A549 treated with AZD9567 at 1 μM for 4 hours (cell line): ENCODE results near the gene PPIC. TPM values are rescaled to one million over a fixed set of nuclear protein-coding genes. Genes with fewer than 3 reads are reported as not detected.

Experiments used
- total RNA-seq: library from RNA; stranded (reverse); fragments of 200-300 nt; extraction: Qiagen RNA extraction; gene quantifications from 5 replicates; pipeline ENCODE4 v1.2.3, GENCODE V29; 2022; ENCODE audit not compliant: insufficient read depth

Gene PPIC
- 16.4 to 19.1 TPM (median 17.8 TPM) in 5 replicates for total RNA-seq

GRCh38 chr5:123036391-123037103, at the start of gene PPIC:
TSS of gene PPIC (minus strand) at chr5:123036725. CDS start at chr5:123036625, 100 bp downstream.

Other genes with a start within 250 kb of the PPIC start
- 20.1 to 32.4 TPM (median 24.0 TPM) in 5 replicates for gene SNX24, start 191.1 kb downstream of the PPIC start, total RNA-seq
- gene PRDM6, start 52.5 kb upstream of the PPIC start, total RNA-seq = 0.07 to 0.28 TPM (median 0.09 TPM) in 4 of 5 replicates, not detected in the other